ENCODE measurements around the gene HMGN4. TPM values are rescaled to one million over a fixed set of nuclear protein-coding genes. Genes with fewer than 3 reads are reported as not detected.
A peak's percentile ranks its signal among the peaks of the same experiment; 100 is the strongest.

The HMGN4 gene
- total and polyA plus RNA-seq, 9 of the 15 experiments (the other 6 are each of a cell fraction or from before 2014, with no cell fraction given), result 35.4 to 134 (median 94.1) TPM

- 0 out of 2 replicates have a peak, but pooled peaks have one; percentile 18 for TF ChIP-seq ZNF431 (CRISPR knock-in tag; IDR thresholded peaks at IDR 0.05)
- TF ChIP-seq FOSL1 (tag; conservative IDR thresholded peaks at IDR 0.05), result peak; percentile 86
- TF ChIP-seq ARID1B (IDR thresholded peaks at IDR 0.05), result peak; percentile 66
- peak; percentile 56; the same call in 1 of the 2 replicates for TF ChIP-seq SOX6 (IDR thresholded peaks at IDR 0.05)
- peak; percentile 57 for TF ChIP-seq DPF2 (IDR thresholded peaks at IDR 0.05)
- TF ChIP-seq MEF2D (tag; conservative IDR thresholded peaks at IDR 0.05; ENCODE audit: low read depth), result peak; percentile 76
- TF ChIP-seq SMARCE1 (IDR thresholded peaks at IDR 0.05), result peak; percentile 61; the same call in 1 of the 2 replicates
- TF ChIP-seq HDGF (IDR thresholded peaks at IDR 0.05), result peak; percentile 15; the same call in 1 of the 2 replicates
- peak; percentile 60; the same call in 1 of the 2 replicates for TF ChIP-seq ZEB2 (IDR thresholded peaks at IDR 0.05)
- peak; percentile 65 to 75 for TF ChIP-seq KDM1A (IDR thresholded peaks at IDR 0.05)
- peak; percentile 50 for TF ChIP-seq MEIS2 (IDR thresholded peaks at IDR 0.05; ENCODE audit: partially characterized antibody)
These were observed 27.1 kb upstream of the HMGN4 start (continued) for GRCh38 chr6:26511033-26511432.

- Histone ChIP-seq H3K9me1 (ENCODE audit: control insufficient read depth, insufficient read depth, low read length) (no peaks in the 10 kb centered on the region), H3K27me3 (ENCODE audit: control insufficient read depth in 2 of 2, insufficient read depth in 2 of 2, low read length in 2 of 2) (no peaks in the 10 kb centered on the region), H3K9me3 (replicated peaks; ENCODE audit: control insufficient read depth, insufficient read depth, low read depth, low read length) (no peaks in the 10 kb centered on the region), H3K9ac (ENCODE audit: insufficient read depth in 1 of 2, low read depth in 2 of 2, low read length in 2 of 2) (no peak overlapping the region), H3K79me2 (ENCODE audit: control insufficient read depth, insufficient read depth, low read length) (no peaks in the 10 kb centered on the region), H3K4me2 (ENCODE audit: insufficient read depth, low read length) (no peak overlapping the region), H3K4me3 (no peak overlapping the region), H3K36me3 (ENCODE audit: control insufficient read depth, insufficient read depth, low read length) (no peaks in the 10 kb centered on the region), H3K27ac (ENCODE audit: extremely low read depth, low read depth, low read length) (no peak overlapping the region), H2AFZ (ENCODE audit: low read depth, low read length) (peak overlapping the region; percentile 77), H4K20me1 (replicated peaks; ENCODE audit: control insufficient read depth, insufficient read depth, low read length) (no peaks in the 10 kb centered on the region), H3K4me1 (replicated peaks in 1 of 2; ENCODE audit: control insufficient read depth in 2 of 2, insufficient read depth in 2 of 2, low read length in 2 of 2) (peaks cover 0 to 13% of the 10 kb centered on the region in 2 experiments; a peak in 2 of 5 replicates)
- peak; percentile 10; the same call in 1 of the 3 replicates for ATAC-seq
- FAIRE-seq, result peak; percentile 52
- no TSS peak for BruUV-seq (replicated peaks)
- intact Hi-C loops (cut with micrococcal nuclease) (no loop called here), in situ Hi-C loops (cut with MboI) (no loop called here)
- 58% methylated on average over 2 of the region's 2 CpGs for WGBS (ENCODE audit: insufficient coverage, low coverage, missing lambda C conversion rate)
- POLR2A ChIA-PET, result interaction anchor here (1.0 kb wide), 1 partner anchor 10 kb away, joined by 3 read pairs; no protein-coding TSS in a partner anchor
- no peak for DNase-seq (ENCODE audit: extremely low read depth in 1 of 4, low spot score in 3 of 4)
- CTCF ChIA-PET (ENCODE audit: low intra/inter-chr PET ratio), result no interaction called here
- peak; percentile 47; the same call in 1 of the 2 replicates for TF ChIP-seq TEAD4 (IDR thresholded peaks at IDR 0.05; ENCODE audit: low read length)
- TF ChIP-seq TEAD4 (CRISPR knock-in tag; IDR thresholded peaks at IDR 0.05; ENCODE audit: borderline replicate concordance), result no peak
- TF ChIP-seq, protein P1, sequence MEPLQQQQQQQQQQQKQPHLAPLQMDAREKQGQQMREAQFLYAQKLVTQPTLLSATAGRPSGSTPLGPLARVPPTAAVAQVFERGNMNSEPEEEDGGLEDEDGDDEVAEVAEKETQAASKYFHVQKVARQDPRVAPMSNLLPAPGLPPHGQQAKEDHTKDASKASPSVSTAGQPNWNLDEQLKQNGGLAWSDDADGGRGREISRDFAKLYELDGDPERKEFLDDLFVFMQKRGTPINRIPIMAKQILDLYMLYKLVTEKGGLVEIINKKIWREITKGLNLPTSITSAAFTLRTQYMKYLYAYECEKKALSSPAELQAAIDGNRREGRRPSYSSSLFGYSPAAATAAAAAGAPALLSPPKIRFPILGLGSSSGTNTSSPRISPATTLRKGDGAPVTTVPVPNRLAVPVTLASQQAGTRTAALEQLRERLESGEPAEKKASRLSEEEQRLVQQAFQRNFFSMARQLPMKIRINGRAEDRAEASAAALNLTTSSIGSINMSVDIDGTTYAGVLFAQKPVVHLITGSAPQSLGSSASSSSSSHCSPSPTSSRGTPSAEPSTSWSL (CRISPR knock-in tag; IDR thresholded peaks at IDR 0.05; ENCODE audit: borderline replicate concordance), result no peak
- TF ChIP-seq, protein P2, sequence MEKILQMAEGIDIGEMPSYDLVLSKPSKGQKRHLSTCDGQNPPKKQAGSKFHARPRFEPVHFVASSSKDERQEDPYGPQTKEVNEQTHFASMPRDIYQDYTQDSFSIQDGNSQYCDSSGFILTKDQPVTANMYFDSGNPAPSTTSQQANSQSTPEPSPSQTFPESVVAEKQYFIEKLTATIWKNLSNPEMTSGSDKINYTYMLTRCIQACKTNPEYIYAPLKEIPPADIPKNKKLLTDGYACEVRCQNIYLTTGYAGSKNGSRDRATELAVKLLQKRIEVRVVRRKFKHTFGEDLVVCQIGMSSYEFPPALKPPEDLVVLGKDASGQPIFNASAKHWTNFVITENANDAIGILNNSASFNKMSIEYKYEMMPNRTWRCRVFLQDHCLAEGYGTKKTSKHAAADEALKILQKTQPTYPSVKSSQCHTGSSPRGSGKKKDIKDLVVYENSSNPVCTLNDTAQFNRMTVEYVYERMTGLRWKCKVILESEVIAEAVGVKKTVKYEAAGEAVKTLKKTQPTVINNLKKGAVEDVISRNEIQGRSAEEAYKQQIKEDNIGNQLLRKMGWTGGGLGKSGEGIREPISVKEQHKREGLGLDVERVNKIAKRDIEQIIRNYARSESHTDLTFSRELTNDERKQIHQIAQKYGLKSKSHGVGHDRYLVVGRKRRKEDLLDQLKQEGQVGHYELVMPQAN (IDR thresholded peaks at IDR 0.05; ENCODE audit: borderline replicate concordance), result no peak
- TF ChIP-seq SETDB1 (IDR thresholded peaks at IDR 0.05; ENCODE audit: low read length), result no peak
- TF ChIP-seq YY1 (IDR thresholded peaks at IDR 0.05; ENCODE audit: borderline replicate concordance in 1 of 3, control insufficient read depth in 1 of 3, extremely low read depth in 1 of 3, insufficient read depth in 3 of 3, insufficient read length in 1 of 3, insufficient replicate concordance in 2 of 3, low read depth in 1 of 3, low read length in 2 of 3), result peak in 2 of 3 experiments; percentile 19 to 87
- TF ChIP-seq ZBTB33 (CRISPR knock-in tag; IDR thresholded peaks at IDR 0.05), result peak; percentile 45; the same call in 1 of the 2 replicates
These were observed 23.2 kb upstream of the HMGN4 start for GRCh38 chr6:26514984-26515383.

Data from K562 (cell line).